ENCODE measurements around the gene SLC16A12.
A peak's percentile ranks its signal among the peaks of the same experiment; 100 is the strongest.

The SLC16A12 gene

DNA sequence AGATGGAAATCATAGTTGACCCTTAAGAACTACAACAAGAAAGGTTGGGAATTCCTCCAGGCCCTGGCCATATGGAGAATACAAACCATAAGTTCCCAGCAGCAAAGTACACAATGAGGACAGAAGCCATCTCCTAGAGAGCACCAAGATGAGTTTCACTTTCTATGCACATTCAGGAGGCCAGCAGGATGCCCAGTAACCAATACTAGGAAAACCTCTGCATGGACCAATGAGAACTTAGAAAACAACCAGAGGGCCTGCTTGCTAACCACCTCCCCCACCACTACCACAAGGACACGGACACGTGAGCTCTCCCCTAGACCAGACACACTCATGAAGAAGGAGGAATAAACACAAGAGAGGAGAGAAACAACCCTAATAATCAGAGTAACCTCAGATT, 64.8 kb downstream of the SLC16A12 start:
- DNase-seq (ENCODE audit: low read depth), result no peak
- H3K4me3 ChIP-seq (ENCODE audit: control insufficient read depth, low read depth, low read length), result no peak overlapping the region
- TF ChIP-seq, protein P1, sequence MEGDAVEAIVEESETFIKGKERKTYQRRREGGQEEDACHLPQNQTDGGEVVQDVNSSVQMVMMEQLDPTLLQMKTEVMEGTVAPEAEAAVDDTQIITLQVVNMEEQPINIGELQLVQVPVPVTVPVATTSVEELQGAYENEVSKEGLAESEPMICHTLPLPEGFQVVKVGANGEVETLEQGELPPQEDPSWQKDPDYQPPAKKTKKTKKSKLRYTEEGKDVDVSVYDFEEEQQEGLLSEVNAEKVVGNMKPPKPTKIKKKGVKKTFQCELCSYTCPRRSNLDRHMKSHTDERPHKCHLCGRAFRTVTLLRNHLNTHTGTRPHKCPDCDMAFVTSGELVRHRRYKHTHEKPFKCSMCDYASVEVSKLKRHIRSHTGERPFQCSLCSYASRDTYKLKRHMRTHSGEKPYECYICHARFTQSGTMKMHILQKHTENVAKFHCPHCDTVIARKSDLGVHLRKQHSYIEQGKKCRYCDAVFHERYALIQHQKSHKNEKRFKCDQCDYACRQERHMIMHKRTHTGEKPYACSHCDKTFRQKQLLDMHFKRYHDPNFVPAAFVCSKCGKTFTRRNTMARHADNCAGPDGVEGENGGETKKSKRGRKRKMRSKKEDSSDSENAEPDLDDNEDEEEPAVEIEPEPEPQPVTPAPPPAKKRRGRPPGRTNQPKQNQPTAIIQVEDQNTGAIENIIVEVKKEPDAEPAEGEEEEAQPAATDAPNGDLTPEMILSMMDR (conservative IDR thresholded peaks at IDR 0.05; ENCODE audit: control insufficient read depth, insufficient read depth, low read depth, low read length), result no peak

DNA sequence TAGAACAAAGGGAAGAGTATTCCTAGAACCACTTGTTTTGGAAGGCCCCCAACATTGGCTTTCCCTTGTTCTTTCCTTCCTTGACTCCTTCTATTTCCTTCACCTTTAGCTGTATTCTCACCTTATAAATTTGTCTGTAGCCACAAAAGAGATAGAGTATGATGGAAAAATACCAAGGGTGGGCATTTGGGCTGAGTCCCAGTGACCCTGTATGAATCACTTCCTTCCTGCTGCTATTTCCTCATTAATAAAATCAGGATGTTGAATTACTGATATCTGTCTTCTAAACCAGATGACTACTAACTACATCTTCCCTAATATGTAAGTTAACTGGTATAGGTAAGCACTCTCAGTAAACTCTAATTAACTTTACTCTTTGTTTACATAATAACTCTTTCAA, 65.9 kb downstream of the SLC16A12 start:
- TF ChIP-seq, protein P1 (conservative IDR thresholded peaks at IDR 0.05; ENCODE audit: control insufficient read depth, insufficient read depth, low read depth, low read length), result no peak
- no peak overlapping the region for H3K4me3 ChIP-seq (ENCODE audit: control insufficient read depth, low read depth, low read length)
- no peak for DNase-seq (ENCODE audit: low read depth)

DNA sequence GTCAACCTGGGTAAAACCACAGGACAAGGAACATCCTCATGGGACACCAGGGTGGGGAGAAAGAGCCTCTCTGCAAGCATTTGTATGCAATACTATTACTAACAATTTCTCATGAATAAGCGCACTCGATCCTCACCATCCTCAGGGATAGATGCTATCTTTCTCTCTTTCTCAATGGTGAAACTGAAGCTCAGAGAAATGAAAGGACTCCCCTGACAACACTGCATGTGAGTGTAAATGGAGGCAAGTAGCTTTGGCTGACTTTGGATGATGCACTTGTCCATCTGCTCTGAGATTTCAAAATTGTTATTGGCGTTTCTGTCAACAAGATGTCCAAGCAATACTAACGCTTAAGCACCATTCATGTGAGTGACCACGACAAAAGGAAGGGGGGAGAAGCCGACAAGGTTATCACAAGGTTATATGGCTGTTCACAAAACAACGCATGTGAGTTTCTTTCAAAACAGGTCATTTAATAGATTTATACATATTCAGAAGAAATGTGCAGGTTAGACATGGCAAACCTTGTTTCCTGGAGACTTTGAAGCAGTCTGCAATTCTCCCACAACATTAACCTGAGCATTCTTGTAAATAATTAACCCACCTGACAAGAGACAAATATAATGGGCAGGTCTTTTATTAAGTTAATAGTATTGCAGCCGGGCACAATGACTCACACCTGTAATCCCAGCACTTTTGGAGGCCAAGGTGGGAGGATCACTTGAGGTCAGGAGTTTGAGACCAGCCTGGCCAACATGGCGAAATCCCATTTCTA, 67.0 kb downstream of the SLC16A12 start:
- no peak for DNase-seq (ENCODE audit: low read depth)
- no peak overlapping the region for H3K4me3 ChIP-seq (ENCODE audit: control insufficient read depth, low read depth, low read length)
- TF ChIP-seq, protein P1 (conservative IDR thresholded peaks at IDR 0.05; ENCODE audit: control insufficient read depth, insufficient read depth, low read depth, low read length), result no peak

DNA sequence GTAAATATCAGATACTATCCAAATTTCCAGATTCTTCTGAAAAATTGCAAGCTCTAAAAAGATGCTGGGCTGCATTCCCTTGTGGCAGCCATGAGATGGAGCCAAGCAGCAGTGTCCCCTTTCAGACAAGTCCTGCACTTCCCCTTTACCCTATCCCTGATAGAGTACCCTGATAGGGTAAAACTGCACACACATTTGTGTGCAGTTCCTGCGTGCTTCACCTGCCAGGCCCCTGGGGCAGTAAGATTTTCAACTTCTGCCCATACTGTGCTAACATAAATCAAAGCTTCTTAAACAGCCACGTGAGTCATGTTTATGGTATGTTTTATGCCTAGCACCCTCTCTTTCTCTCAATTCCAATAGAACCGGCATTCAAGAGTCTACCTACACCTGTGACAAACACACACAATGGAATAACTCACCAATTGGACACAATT, 68.8 kb downstream of the SLC16A12 start:
- DNase-seq (ENCODE audit: low read depth), result peak; percentile 62
- H3K4me3 ChIP-seq (ENCODE audit: control insufficient read depth, low read depth, low read length), result no peak overlapping the region
- TF ChIP-seq, protein P1 (conservative IDR thresholded peaks at IDR 0.05; ENCODE audit: control insufficient read depth, insufficient read depth, low read depth, low read length), result peak; percentile 63

DNA sequence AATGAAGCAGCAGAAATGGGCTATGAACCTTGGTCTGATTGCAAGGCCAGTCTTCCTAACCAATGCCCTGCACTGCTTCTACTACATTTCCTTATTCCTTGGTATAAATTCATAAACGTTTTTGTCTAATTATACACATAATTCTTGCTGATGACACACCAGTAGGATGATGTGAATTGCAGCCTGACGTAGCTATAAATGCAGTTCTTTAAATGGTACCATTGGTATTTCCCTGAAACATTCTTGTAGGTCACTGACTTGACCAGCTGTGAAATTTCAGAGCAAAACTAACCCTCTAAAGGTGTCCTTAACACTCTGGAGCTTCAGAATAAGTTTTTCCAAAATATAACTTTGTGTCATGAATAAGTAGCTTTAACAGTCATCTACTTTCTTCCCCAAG, 70.2 kb downstream of the SLC16A12 start:
- TF ChIP-seq, protein P1 (conservative IDR thresholded peaks at IDR 0.05; ENCODE audit: control insufficient read depth, insufficient read depth, low read depth, low read length), result no peak
- H3K4me3 ChIP-seq (ENCODE audit: control insufficient read depth, low read depth, low read length), result no peak overlapping the region
- no peak for DNase-seq (ENCODE audit: low read depth)

DNA sequence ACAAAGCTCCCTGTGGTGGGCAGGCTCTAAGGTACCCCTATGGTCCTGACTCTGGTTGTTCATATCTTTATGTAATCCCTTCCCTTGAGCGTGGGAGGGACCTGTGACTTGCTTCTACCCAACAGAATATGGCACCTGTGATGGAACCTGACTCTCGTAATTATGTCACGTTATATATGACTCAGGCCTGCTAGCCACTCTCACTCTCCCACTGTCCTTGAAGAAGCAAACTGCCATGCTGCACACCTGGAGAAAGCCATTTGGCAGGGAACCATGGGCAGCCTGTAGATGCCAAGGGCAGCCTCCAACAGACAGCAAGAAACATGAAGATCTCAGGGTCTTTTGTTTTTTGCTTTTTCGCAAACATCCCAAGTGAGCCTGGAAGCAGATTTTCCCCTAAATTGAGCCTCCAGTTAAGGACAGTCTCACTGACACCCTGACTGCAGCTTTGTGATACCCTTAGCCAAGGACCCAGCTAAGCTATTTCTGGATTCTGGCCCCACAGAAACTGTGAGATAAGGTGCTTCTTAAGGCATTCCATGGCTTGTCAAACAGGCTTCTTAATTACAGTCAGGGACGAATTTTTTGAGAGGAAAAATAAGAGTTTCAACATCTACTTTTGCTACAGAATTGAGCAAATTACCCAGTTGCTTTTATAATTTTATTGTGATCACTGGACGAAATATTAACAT, 71.4 kb downstream of the SLC16A12 start:
- no peak for DNase-seq (ENCODE audit: low read depth)
- TF ChIP-seq, protein P1 (conservative IDR thresholded peaks at IDR 0.05; ENCODE audit: control insufficient read depth, insufficient read depth, low read depth, low read length), result no peak
- H3K4me3 ChIP-seq (ENCODE audit: control insufficient read depth, low read depth, low read length), result no peak overlapping the region

Measured in fibroblast of mammary gland (primary cell).